Measurements from ENCODE around the gene FYB2. TPM values are rescaled to one million over a fixed set of nuclear protein-coding genes. Genes with fewer than 3 reads are reported as not detected.

The FYB2 gene
- total and polyA plus RNA-seq, 10 of the 15 experiments (the other 5 are each of a cell fraction or from before 2014, with no cell fraction given): 0.04 to 0.16 (median 0.05) TPM; not detected in 4

GRCh38 chr1:56671085-56671484 lies 148.1 kb downstream of the FYB2 start:
- intact Hi-C loops (cut with micrococcal nuclease; ENCODE audit: unreplicated experiment): no loop called here
- TF ChIP-seq EGR1 (IDR thresholded peaks at IDR 0.05; ENCODE audit: borderline replicate concordance in 1 of 2, low read depth in 2 of 2, low read length in 2 of 2): no peak
- no peak for TF ChIP-seq RELB (IDR thresholded peaks at IDR 0.05; ENCODE audit: low read depth)
- no peak for TF ChIP-seq WRNIP1 (IDR thresholded peaks at IDR 0.05; ENCODE audit: borderline replicate concordance, low read depth, low read length)
- TF ChIP-seq SUZ12 (IDR thresholded peaks at IDR 0.05; ENCODE audit: unreplicated experiment): no peak
- no peak for TF ChIP-seq SMAD1 (IDR thresholded peaks at IDR 0.05; ENCODE audit: low read depth, partially characterized antibody)
- TF ChIP-seq ELK1 (IDR thresholded peaks at IDR 0.05; ENCODE audit: low read depth, low read length): no peak
- TF ChIP-seq POLR2AphosphoS5 (IDR thresholded peaks at IDR 0.05; ENCODE audit: low read length): no peak
- TF ChIP-seq CBX5 (IDR thresholded peaks at IDR 0.05; ENCODE audit: low read depth): no peak
- TF ChIP-seq STAT1 (conservative IDR thresholded peaks at IDR 0.05): no peak
- TF ChIP-seq ETV6 (conservative IDR thresholded peaks at IDR 0.05 in 1 of 2, IDR thresholded peaks at IDR 0.05 in 1 of 2; ENCODE audit: borderline replicate concordance in 1 of 2, low read depth in 1 of 2): no peak
- TF ChIP-seq TCF12 (IDR thresholded peaks at IDR 0.05; ENCODE audit: low read depth, low read length): no peak
- no peak for TF ChIP-seq ASH2L (IDR thresholded peaks at IDR 0.05; ENCODE audit: borderline replicate concordance, low read depth)
- no peak for TF ChIP-seq JUND (IDR thresholded peaks at IDR 0.05; ENCODE audit: low read depth, low read length)
- no peak for TF ChIP-seq ZSCAN29 (IDR thresholded peaks at IDR 0.05)
- TF ChIP-seq POLR2AphosphoS2 (IDR thresholded peaks at IDR 0.05; ENCODE audit: low read depth, low read length): no peak
- no peak for TF ChIP-seq SREBF2 (IDR thresholded peaks at IDR 0.05; ENCODE audit: low read length)
- no peak for TF ChIP-seq MAX (IDR thresholded peaks at IDR 0.05; ENCODE audit: low read depth, low read length)
- no peak for TF ChIP-seq RFX5 (IDR thresholded peaks at IDR 0.05; ENCODE audit: low read depth, low read length)
- no peak for TF ChIP-seq JUNB (IDR thresholded peaks at IDR 0.05)
- TF ChIP-seq ZNF687 (IDR thresholded peaks at IDR 0.05): no peak
- H3K4me1 ChIP-seq (ENCODE audit: control insufficient read depth, insufficient read depth, low read length): no peaks in the 10 kb centered on the region
- no peak overlapping the region for H3K9ac ChIP-seq (ENCODE audit: control insufficient read depth, insufficient read depth, low read length)
- H3K27ac ChIP-seq (ENCODE audit: control insufficient read depth, insufficient read depth): no peak overlapping the region
- no TSS peak for BruUV-seq (replicated peaks)
- no peak for DNase-seq (ENCODE audit: low read depth, low spot score)
- no peaks in the 10 kb centered on the region for H4K20me1 ChIP-seq (ENCODE audit: control insufficient read depth, insufficient read depth)
- RAD21 ChIA-PET (ENCODE audit: unreplicated experiment): no interaction called here
- H3K4me3 ChIP-seq: no peak overlapping the region
- POLR2A ChIA-PET: no interaction called here
- SMC1A ChIA-PET (ENCODE audit: uncharacterized antibody, unreplicated experiment): no interaction called here
- in situ Hi-C loops (cut with MboI): no loop called here
- no peak for ATAC-seq
- WGBS (ENCODE audit: insufficient coverage, insufficient replicate concordance, low lambda C conversion rate, missing lambda C conversion rate): 13% methylated on average over 4 of the region's 4 CpGs
- H3K4me2 ChIP-seq (ENCODE audit: control insufficient read depth, insufficient read depth): no peak overlapping the region
- no peaks in the 10 kb centered on the region for H3K27me3 ChIP-seq (replicated peaks in 1 of 2; ENCODE audit: control insufficient read depth in 2 of 2, insufficient read depth in 2 of 2, low read length in 1 of 2)
- no peaks in the 10 kb centered on the region for H3K36me3 ChIP-seq (ENCODE audit: control insufficient read depth in 2 of 2, insufficient read depth in 2 of 2, low read length in 1 of 2)
- no peaks in the 10 kb centered on the region for H3K9me3 ChIP-seq (replicated peaks; ENCODE audit: control insufficient read depth, insufficient read depth, low read length)
- H2AFZ ChIP-seq (ENCODE audit: control insufficient read depth, low read depth, low read length): no peak overlapping the region
- H3K79me2 ChIP-seq (ENCODE audit: control insufficient read depth, insufficient read depth, low read length): no peaks in the 10 kb centered on the region
- CTCF ChIA-PET: no interaction called here
- FAIRE-seq: no peak

Measured in GM12878 (cell line).